C4-2B (cell line): Measurements from ENCODE around the gene AKR1C2.
"Not testable (repeated sequence)": the region's sequence is repeated elsewhere in the genome, so short reads cannot be mapped to it uniquely, and the experiment has no call there.

Experiments
- ZFX ChIP-seq: fragments of 450-650 bp; IDR thresholded peaks from 2 replicates; pipeline ENCODE4 v1.6.1; 2017
- TF ChIP-seq, protein P1 (sequence below): fragments of 450-650 bp; conservative IDR thresholded peaks from 2 replicates; pipeline ENCODE4 v1.5.1; 2017; ENCODE audit warnings: mild to moderate bottlenecking

DNA sequence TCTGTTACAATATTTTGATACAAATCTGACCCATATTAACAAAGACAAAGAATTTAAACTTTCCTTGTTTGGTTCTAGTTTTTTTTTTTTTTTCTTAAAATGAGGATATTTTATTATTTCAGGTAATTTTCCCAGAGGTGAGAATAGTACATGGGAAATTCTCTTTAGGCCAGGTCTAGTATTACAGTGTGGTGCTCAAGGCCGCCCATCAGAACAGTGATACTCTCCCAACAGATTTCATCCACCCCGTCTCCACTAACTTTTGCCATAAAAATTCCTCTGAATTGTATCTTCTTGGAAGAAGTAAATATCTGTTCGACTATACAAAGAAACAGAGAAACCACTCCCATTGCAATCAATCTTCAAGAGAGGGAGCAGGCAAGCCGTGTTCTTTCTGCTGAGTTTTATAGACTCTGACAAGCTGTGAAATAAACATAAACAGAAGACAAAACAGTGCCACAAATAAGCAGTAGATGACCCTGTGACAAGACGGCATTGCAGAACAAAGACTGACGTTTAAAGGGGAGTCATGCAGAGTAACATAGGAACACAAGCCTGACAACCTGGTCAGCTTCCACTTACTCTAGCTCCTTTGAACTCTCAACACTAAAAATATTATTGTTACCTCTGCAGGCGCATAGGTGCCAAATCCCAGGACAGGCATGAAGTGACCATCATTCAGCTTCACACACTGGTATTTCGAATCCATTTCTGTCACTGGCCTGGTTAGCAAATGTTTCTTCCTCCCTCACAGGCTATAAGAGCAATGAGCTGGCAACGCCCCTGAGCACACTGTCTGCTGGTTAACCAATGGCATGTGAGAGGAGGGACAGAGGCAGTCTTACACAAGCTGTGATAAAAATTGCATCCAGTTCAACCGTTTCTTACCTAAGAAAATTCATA lies at the start of gene AKR1C2:
- TF ChIP-seq, protein P1, sequence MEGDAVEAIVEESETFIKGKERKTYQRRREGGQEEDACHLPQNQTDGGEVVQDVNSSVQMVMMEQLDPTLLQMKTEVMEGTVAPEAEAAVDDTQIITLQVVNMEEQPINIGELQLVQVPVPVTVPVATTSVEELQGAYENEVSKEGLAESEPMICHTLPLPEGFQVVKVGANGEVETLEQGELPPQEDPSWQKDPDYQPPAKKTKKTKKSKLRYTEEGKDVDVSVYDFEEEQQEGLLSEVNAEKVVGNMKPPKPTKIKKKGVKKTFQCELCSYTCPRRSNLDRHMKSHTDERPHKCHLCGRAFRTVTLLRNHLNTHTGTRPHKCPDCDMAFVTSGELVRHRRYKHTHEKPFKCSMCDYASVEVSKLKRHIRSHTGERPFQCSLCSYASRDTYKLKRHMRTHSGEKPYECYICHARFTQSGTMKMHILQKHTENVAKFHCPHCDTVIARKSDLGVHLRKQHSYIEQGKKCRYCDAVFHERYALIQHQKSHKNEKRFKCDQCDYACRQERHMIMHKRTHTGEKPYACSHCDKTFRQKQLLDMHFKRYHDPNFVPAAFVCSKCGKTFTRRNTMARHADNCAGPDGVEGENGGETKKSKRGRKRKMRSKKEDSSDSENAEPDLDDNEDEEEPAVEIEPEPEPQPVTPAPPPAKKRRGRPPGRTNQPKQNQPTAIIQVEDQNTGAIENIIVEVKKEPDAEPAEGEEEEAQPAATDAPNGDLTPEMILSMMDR = not testable (repeated sequence)
- not testable (repeated sequence) for TF ChIP-seq ZFX
